Measurements from ENCODE around the gene HDHD5. TPM values are rescaled to one million over a fixed set of nuclear protein-coding genes. Genes with fewer than 3 reads are reported as not detected.

Gene HDHD5
- total RNA-seq, 1 donor from 2014 or later: 49.5 TPM

GRCh38 chr22:17103351-17103750 lies 55.7 kb downstream of the HDHD5 start:
- intact Hi-C loops (cut with micrococcal nuclease): no loop called here
- no peak for DNase-seq
- H3K4me3 Mint-ChIP-seq: no peak overlapping the region

GRCh38 chr22:17102297-17102667 lies 56.8 kb downstream of the HDHD5 start:
- H3K9me3 Mint-ChIP-seq: no peaks in the 10 kb centered on the region
- H3K4me3 Mint-ChIP-seq: no peak overlapping the region
- peaks cover 79% of the 10 kb centered on the region for H3K4me1 Mint-ChIP-seq
- no peak for DNase-seq
- intact Hi-C loops (cut with micrococcal nuclease): no loop called here
- H3K27me3 Mint-ChIP-seq: no peaks in the 10 kb centered on the region
- peaks cover 81% of the 10 kb centered on the region for H3K36me3 Mint-ChIP-seq (ENCODE audit: low read depth)
- no peak overlapping the region for H3K27ac Mint-ChIP-seq

More at GRCh38 chr22:17103351-17103750, 55.7 kb downstream of the HDHD5 start:
- Mint-ChIP-seq H3K27me3 (no peaks in the 10 kb centered on the region), H3K36me3 (ENCODE audit: low read depth) (peaks cover 81% of the 10 kb centered on the region), H3K27ac (no peak overlapping the region), H3K4me1 (peaks cover 74% of the 10 kb centered on the region), H3K9me3 (no peaks in the 10 kb centered on the region)

GRCh38 chr22:17101475-17102296 lies 57.4 kb downstream of the HDHD5 start:
- DNase-seq: no peak
- no peak overlapping the region for H3K4me3 Mint-ChIP-seq
- no peak overlapping the region for H3K27ac Mint-ChIP-seq
- intact Hi-C loops (cut with micrococcal nuclease): no loop called here
- H3K4me1 Mint-ChIP-seq: peaks cover 78% of the 10 kb centered on the region
- no peaks in the 10 kb centered on the region for H3K9me3 Mint-ChIP-seq
- H3K36me3 Mint-ChIP-seq (ENCODE audit: low read depth): peaks cover 81% of the 10 kb centered on the region
- no peaks in the 10 kb centered on the region for H3K27me3 Mint-ChIP-seq

GRCh38 chr22:17100621-17101020 lies 58.5 kb downstream of the HDHD5 start:
- H3K36me3 Mint-ChIP-seq (ENCODE audit: low read depth): peaks cover 73% of the 10 kb centered on the region
- DNase-seq: no peak
- no peaks in the 10 kb centered on the region for H3K9me3 Mint-ChIP-seq
- no peak overlapping the region for H3K27ac Mint-ChIP-seq
- intact Hi-C loops (cut with micrococcal nuclease): no loop called here
- peaks cover 75% of the 10 kb centered on the region for H3K4me1 Mint-ChIP-seq
- no peak overlapping the region for H3K4me3 Mint-ChIP-seq
- H3K27me3 Mint-ChIP-seq: no peaks in the 10 kb centered on the region

- Mint-ChIP-seq H3K4me1 (peaks cover 76% of the 10 kb centered on the region), H3K27me3 (no peaks in the 10 kb centered on the region), H3K27ac (peak overlapping the region; percentile 50), H3K36me3 (ENCODE audit: low read depth) (peaks cover 70% of the 10 kb centered on the region), H3K4me3 (peak overlapping the region; percentile 63), H3K9me3 (no peaks in the 10 kb centered on the region)
- intact Hi-C loops (cut with micrococcal nuclease): loop anchor here (1.0 to 10.0 kb wide), 2 partner anchors 11 to 536 kb away; partner anchors contain the start of gene BCL2L13
- DNase-seq: peak; percentile 86
Observed at GRCh38 chr22:17098379-17098819, 60.7 kb downstream of the HDHD5 start.

- Mint-ChIP-seq H3K4me3 (peak overlapping the region; percentile 63), H3K27ac (no peak overlapping the region), H3K36me3 (ENCODE audit: low read depth) (peaks cover 69% of the 10 kb centered on the region), H3K9me3 (no peaks in the 10 kb centered on the region), H3K4me1 (peaks cover 79% of the 10 kb centered on the region), H3K27me3 (no peaks in the 10 kb centered on the region)
- no peak for DNase-seq
- intact Hi-C loops (cut with micrococcal nuclease): loop anchor here (1.0 to 10.0 kb wide), 2 partner anchors 10 to 537 kb away; partner anchors contain the start of gene BCL2L13
Observed at GRCh38 chr22:17097701-17098100, 61.4 kb downstream of the HDHD5 start.

- Mint-ChIP-seq H3K9me3 (no peaks in the 10 kb centered on the region), H3K4me1 (peaks cover 81% of the 10 kb centered on the region), H3K27me3 (no peaks in the 10 kb centered on the region), H3K4me3 (no peak overlapping the region), H3K36me3 (ENCODE audit: low read depth) (peaks cover 70% of the 10 kb centered on the region), H3K27ac (no peak overlapping the region)
- intact Hi-C loops (cut with micrococcal nuclease): loop anchor here (10.0 kb wide), 1 partner anchor 538 kb away; the partner anchor contains the start of gene BCL2L13
- no peak for DNase-seq
Observed at GRCh38 chr22:17097062-17097461, 62.0 kb downstream of the HDHD5 start.

- no peak overlapping the region for H3K27ac Mint-ChIP-seq
- peaks cover 60% of the 10 kb centered on the region for H3K36me3 Mint-ChIP-seq (ENCODE audit: low read depth)
- H3K9me3 Mint-ChIP-seq: no peaks in the 10 kb centered on the region
- intact Hi-C loops (cut with micrococcal nuclease): loop anchor here (10.0 kb wide), 1 partner anchor 539 kb away; the partner anchor contains the start of gene BCL2L13
- no peak for DNase-seq
- no peak overlapping the region for H3K4me3 Mint-ChIP-seq
- no peaks in the 10 kb centered on the region for H3K27me3 Mint-ChIP-seq
- peaks cover 79% of the 10 kb centered on the region for H3K4me1 Mint-ChIP-seq
Observed at GRCh38 chr22:17096071-17096470, 63.0 kb downstream of the HDHD5 start.

GRCh38 chr22:17095538-17095937 lies 63.5 kb downstream of the HDHD5 start:
- H3K27ac Mint-ChIP-seq: no peak overlapping the region
- intact Hi-C loops (cut with micrococcal nuclease): loop anchor here (10.0 kb wide), 1 partner anchor 539 kb away; the partner anchor contains the start of gene BCL2L13
- H3K9me3 Mint-ChIP-seq: no peaks in the 10 kb centered on the region
- H3K36me3 Mint-ChIP-seq (ENCODE audit: low read depth): peaks cover 59% of the 10 kb centered on the region
- peaks cover 80% of the 10 kb centered on the region for H3K4me1 Mint-ChIP-seq
- H3K4me3 Mint-ChIP-seq: no peak overlapping the region
- no peaks in the 10 kb centered on the region for H3K27me3 Mint-ChIP-seq
- DNase-seq: no peak

- intact Hi-C loops (cut with micrococcal nuclease): loop anchor here (10.0 kb wide), 1 partner anchor 542 kb away; the partner anchor contains the start of gene BCL2L13
- peaks cover 71% of the 10 kb centered on the region for H3K4me1 Mint-ChIP-seq
- no peaks in the 10 kb centered on the region for H3K27me3 Mint-ChIP-seq
- no peaks in the 10 kb centered on the region for H3K9me3 Mint-ChIP-seq
- peaks cover 39% of the 10 kb centered on the region for H3K36me3 Mint-ChIP-seq (ENCODE audit: low read depth)
- no peak for DNase-seq
- no peak overlapping the region for H3K4me3 Mint-ChIP-seq
- H3K27ac Mint-ChIP-seq: no peak overlapping the region
Observed at GRCh38 chr22:17093081-17093480, 66.0 kb downstream of the HDHD5 start.

- Mint-ChIP-seq H3K27ac (no peak overlapping the region), H3K4me3 (no peak overlapping the region), H3K4me1 (peaks cover 71% of the 10 kb centered on the region), H3K9me3 (no peaks in the 10 kb centered on the region), H3K36me3 (ENCODE audit: low read depth) (peaks cover 29% of the 10 kb centered on the region), H3K27me3 (no peaks in the 10 kb centered on the region)
- intact Hi-C loops (cut with micrococcal nuclease): loop anchor here (10.0 kb wide), 1 partner anchor 543 kb away; the partner anchor contains the start of gene BCL2L13
- DNase-seq: no peak
Observed at GRCh38 chr22:17091851-17092250, 67.2 kb downstream of the HDHD5 start.

GRCh38 chr22:17090550-17090949 lies 68.5 kb downstream of the HDHD5 start:
- Mint-ChIP-seq H3K27ac (no peak overlapping the region), H3K9me3 (no peaks in the 10 kb centered on the region), H3K4me1 (peaks cover 72% of the 10 kb centered on the region), H3K36me3 (ENCODE audit: low read depth) (peaks cover 33% of the 10 kb centered on the region), H3K4me3 (no peak overlapping the region), H3K27me3 (no peaks in the 10 kb centered on the region)
- intact Hi-C loops (cut with micrococcal nuclease): loop anchor here (10.0 kb wide), 1 partner anchor 544 kb away; the partner anchor contains the start of gene BCL2L13
- no peak for DNase-seq

All from activated CD4-positive, alpha-beta T cell treated with anti-CD3 and anti-CD28 coated beads, Interleukin-2, amount 10 ng/mL, durations not matched to agents 24 days and 14 days (primary cell).